Effector memory CD4-positive, alpha-beta T cell (primary cell): ENCODE results near the gene CBLC.

Experiments
- DNase-seq, 3 donors: peaks; one replicate each; pipeline ENCODE4 v3.0.0-alpha.2; 2020
- H3K27ac ChIP-seq: 2 replicates; pipeline ENCODE4 v1.7.0; 2013; ENCODE audit warnings: mild to moderate bottlenecking, low read length, moderate library complexity; ENCODE audit not compliant: insufficient read depth, poor library complexity, severe bottlenecking
- H3K27me3 ChIP-seq: replicated peaks from 2 replicates; pipeline ENCODE4 v1.7.0; 2013; ENCODE audit warnings: mild to moderate bottlenecking, low read length; ENCODE audit not compliant: insufficient read depth, control insufficient read depth, poor library complexity, severe bottlenecking
- H3K36me3 ChIP-seq: 2 replicates; pipeline ENCODE4 v1.7.0; 2013; ENCODE audit warnings: mild to moderate bottlenecking, low read length, moderate library complexity; ENCODE audit not compliant: control insufficient read depth, insufficient read depth
- H3K4me1 ChIP-seq: 2 replicates; pipeline ENCODE4 v1.7.0; 2013; ENCODE audit warnings: low read length, mild to moderate bottlenecking; ENCODE audit not compliant: control insufficient read depth, insufficient read depth, poor library complexity, severe bottlenecking
- H3K4me3 ChIP-seq: 2 replicates; pipeline ENCODE4 v1.7.0; 2013; ENCODE audit warnings: low read length, low read depth, mild to moderate bottlenecking; ENCODE audit not compliant: insufficient read depth, poor library complexity, severe bottlenecking
- H3K9me3 ChIP-seq: 2 replicates; pipeline ENCODE4 v1.7.0; 2013; ENCODE audit warnings: mild to moderate bottlenecking, low read length, moderate library complexity; ENCODE audit not compliant: control insufficient read depth

CBLC gene

DNA sequence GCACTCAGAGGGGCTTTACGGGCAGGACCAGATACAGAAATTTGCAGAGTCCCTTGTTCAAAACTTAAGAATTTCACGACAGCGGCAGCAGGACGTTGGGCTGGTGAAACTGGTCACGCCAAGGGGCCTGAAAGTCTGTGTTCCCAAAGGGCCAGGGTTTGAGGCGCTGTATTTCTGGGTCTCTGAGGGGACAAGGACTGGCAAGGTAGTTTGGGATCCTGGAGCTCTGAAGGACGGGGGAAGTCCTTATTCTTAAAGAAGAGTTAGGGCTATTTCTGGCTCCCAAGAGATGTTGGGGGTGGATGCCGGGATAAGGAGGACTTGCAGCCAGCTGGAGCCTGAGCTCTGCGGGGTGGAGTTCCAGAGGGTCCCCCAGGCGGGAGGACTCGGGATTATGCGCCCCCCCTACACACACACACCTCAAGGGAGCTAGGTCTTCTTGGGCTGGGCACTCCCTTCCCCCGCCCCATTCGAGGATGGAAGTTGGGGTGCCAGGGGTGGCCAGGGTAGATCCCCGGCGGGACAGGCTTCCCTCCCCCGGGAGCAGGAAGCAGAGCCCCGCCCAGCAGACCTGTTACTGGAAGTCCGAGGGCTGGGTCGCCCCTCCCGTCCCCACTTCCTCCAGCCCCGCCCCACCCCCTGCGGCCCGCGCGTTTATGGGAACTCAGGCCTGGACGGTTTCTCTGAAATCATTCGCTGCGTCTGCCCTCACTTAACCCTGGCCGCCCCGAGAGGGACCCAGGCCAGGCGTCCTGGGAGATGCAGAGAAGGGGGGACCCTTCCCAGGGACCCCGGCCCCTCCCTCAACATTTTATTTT, 23.5 kb upstream of the CBLC start:
- peak overlapping the region; percentile 76 for H3K4me3 ChIP-seq
- no peaks in the 10 kb centered on the region for H3K9me3 ChIP-seq
- peaks cover 60% of the 10 kb centered on the region for H3K4me1 ChIP-seq
- H3K36me3 ChIP-seq, result peaks cover 29% of the 10 kb centered on the region
- H3K27ac ChIP-seq, result peak overlapping the region; percentile 94
- peak; percentile 36 to 59 (median 38) for DNase-seq
- no peaks in the 10 kb centered on the region for H3K27me3 ChIP-seq

DNA sequence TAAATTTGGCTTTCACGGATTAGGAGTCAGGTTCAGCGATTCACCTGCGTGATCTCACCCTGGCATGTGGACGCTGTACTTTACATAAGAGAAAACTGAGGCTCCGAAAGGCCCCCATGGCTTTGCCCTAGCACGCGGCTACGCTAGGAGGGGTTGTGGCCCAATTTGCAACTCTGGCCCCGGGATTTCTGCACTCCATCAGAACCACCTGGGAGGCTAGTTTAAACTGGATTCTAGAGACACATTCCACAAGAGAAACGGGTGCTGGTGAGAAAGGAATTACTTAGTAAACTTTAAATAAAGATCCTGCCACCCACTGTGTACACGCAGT, 23.0 kb upstream of the CBLC start:
- Histone ChIP-seq H3K4me1 (peaks cover 56% of the 10 kb centered on the region), H3K36me3 (peaks cover 35% of the 10 kb centered on the region), H3K4me3 (peak overlapping the region; percentile 76), H3K9me3 (no peaks in the 10 kb centered on the region), H3K27me3 (no peaks in the 10 kb centered on the region), H3K27ac (peak overlapping the region; percentile 94)
- no peak for DNase-seq

DNA sequence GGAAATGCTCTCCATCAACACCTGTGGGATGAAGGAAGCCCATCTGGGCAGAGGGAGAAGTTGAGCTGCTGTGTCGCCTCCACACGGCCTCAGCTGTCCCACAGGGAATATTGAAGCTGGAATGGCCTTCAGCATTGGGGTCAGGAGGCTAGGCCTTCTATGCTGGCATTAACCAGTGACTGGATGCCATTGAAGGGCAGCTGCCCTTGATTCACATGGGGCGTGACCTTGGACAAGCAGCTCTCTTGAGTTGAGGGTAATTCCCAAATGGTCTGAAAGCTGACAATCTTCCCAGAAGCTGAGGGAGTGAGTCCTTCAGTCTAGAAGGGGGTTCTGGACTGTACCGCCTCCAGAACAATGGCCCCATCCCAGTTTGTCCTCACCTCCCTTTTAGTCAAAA, 22.5 kb upstream of the CBLC start:
- Histone ChIP-seq H3K9me3 (no peaks in the 10 kb centered on the region), H3K27me3 (no peaks in the 10 kb centered on the region), H3K4me3 (peak overlapping the region; percentile 5), H3K27ac (peak overlapping the region; percentile 94), H3K36me3 (peaks cover 37% of the 10 kb centered on the region), H3K4me1 (peaks cover 53% of the 10 kb centered on the region)
- no peak for DNase-seq

DNA sequence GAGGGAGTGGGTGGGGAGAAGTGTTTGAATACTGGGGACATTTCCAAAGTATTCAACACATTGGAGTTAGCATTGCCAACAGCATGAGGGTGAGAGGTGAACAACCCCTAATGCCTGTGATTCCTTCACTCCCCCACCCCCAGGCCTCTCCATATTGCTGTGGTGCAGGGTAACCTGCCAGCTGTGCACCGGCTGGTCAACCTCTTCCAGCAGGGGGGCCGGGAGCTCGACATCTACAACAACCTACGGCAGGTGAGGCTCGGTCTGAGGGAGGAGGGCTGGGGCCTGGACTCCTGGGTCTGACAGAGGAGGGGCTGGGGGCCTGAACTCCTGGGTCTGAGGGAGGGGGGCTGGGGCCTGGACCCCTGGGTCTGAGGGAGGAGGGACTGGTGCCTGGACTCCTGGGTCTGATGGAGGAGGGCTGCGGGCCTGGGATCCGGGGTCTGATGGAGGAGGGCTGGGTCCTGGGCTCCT, 21.6 kb upstream of the CBLC start:
- H3K4me1 ChIP-seq, result peaks cover 49% of the 10 kb centered on the region
- H3K36me3 ChIP-seq, result peaks cover 37% of the 10 kb centered on the region
- no peak for DNase-seq
- no peaks in the 10 kb centered on the region for H3K27me3 ChIP-seq
- no peak overlapping the region for H3K4me3 ChIP-seq
- H3K27ac ChIP-seq, result peak overlapping the region; percentile 94
- H3K9me3 ChIP-seq, result no peaks in the 10 kb centered on the region

DNA sequence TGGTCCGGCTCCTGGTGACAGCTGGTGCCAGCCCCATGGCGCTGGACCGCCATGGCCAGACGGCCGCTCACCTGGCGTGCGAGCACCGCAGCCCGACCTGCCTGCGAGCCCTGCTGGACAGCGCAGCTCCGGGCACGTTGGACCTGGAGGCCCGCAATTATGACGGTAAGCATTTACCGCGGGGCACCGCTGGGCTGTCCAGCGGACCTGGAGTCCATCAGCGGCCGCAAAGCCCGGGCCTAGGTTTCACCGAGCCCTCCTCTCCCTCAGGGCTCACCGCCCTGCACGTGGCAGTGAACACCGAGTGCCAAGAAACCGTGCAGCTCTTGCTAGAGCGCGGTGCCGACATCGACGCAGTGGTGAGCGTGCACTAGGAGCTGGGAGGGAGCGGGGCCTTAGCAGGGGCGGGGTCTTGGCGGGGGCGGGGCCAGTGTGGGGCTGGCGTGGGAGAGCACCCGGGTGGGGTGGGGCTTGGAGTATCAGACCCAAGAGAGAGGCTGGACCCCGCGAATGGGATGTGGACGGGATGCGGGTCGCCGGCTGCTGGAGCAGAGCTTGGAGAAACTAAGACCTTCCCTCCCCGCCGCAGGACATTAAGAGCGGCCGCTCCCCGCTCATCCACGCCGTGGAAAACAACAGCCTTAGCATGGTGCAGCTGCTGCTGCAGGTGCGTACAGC, 20.5 kb upstream of the CBLC start:
- H3K27ac ChIP-seq, result no peak overlapping the region
- H3K4me3 ChIP-seq, result no peak overlapping the region
- no peak for DNase-seq
- no peaks in the 10 kb centered on the region for H3K9me3 ChIP-seq
- H3K36me3 ChIP-seq, result peaks cover 37% of the 10 kb centered on the region
- H3K27me3 ChIP-seq, result no peaks in the 10 kb centered on the region
- H3K4me1 ChIP-seq, result peaks cover 40% of the 10 kb centered on the region

DNA sequence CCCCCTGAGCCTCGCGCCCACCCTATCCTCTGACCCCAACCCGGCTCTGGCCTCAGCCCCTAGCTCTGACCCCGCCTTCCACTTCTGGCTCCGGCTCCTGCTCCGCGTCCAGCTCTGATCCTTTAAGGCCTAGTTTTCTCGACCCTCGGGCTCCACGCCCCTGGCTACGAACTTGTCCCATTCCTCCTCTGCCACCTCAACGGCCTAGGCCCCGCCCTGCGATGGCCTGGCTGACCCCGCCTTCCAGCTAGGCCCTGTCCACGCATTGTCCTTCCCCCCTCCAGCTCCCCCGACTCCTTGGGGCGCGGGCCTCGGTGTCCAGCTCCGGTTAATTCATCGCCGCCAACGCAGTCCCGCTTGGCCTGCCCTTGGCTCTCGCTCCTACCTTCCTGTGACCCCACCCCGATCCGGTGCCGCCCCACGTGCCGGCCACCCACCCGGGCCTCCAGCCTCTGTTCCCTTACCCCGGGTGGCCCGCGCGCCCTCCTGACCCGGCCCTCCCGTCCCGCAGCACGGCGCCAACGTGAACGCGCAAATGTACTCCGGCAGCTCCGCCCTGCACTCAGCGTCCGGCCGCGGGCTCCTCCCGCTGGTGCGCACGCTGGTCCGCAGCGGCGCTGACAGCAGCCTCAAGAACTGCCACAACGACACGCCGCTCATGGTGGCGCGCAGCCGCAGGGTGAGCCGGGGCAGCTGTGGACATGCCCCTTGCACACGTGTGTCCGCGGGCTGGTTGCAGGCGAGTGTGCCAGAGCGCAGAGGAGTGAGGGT, 19.8 kb upstream of the CBLC start:
- Histone ChIP-seq H3K27ac (no peak overlapping the region), H3K9me3 (no peaks in the 10 kb centered on the region), H3K4me3 (no peak overlapping the region), H3K4me1 (peaks cover 33% of the 10 kb centered on the region), H3K27me3 (no peaks in the 10 kb centered on the region), H3K36me3 (peaks cover 32% of the 10 kb centered on the region)
- no peak for DNase-seq

DNA sequence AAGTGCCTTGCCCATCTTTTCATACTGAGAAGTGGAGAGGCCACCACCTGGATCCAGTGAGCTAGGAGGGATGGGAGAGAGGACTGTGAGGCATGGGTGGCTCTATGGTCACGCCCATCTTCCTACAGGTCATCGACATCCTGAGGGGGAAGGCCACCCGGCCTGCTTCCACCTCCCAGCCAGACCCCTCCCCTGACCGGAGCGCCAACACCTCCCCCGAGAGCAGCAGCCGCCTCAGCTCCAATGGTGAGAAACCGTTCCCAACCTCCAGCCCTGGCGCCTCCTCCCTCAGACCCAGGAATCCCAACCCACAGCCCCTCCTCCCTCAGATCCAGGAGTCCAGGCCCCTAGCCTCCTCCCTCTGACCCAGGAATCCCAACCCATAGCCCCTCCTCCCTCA, 19.1 kb upstream of the CBLC start:
- peaks cover 32% of the 10 kb centered on the region for H3K36me3 ChIP-seq
- H3K27ac ChIP-seq, result no peak overlapping the region
- H3K4me3 ChIP-seq, result no peak overlapping the region
- no peak for DNase-seq
- H3K4me1 ChIP-seq, result peaks cover 31% of the 10 kb centered on the region
- H3K9me3 ChIP-seq, result no peaks in the 10 kb centered on the region
- no peaks in the 10 kb centered on the region for H3K27me3 ChIP-seq

DNA sequence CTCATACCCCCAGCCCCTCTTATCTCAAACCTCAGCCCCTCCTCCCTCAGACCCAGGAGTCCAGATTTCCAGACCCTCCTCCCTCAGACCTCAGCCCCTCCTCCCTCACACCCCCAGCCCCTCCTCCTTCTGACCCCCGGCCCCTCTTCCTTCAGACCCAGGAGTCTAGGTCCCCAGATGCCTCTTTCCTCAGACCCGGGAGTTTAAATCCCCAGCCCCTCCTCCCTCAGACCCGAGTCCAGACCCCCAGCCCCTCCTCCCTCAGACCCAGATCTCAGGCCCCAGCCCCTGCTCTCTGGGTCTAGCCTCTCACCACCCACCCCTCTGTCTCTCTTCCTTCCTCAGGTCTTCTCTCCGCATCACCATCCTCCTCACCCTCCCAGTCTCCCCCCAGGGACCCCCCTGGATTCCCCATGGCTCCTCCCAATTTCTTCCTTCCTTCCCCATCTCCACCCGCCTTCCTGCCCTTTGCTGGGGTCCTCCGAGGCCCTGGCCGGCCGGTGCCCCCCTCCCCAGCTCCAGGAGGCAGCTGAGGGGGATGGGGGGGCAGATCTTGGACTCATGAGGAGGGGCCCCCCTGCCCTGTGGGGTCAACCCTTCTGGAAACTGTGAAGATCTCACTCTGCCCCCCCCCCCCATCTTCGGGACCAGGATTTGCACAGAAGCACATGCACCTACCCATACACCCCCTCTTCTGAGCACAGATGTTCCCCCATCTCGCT, 18.4 kb upstream of the CBLC start:
- no peaks in the 10 kb centered on the region for H3K27me3 ChIP-seq
- no peak for DNase-seq
- peaks cover 26% of the 10 kb centered on the region for H3K4me1 ChIP-seq
- no peak overlapping the region for H3K4me3 ChIP-seq
- no peak overlapping the region for H3K27ac ChIP-seq
- peaks cover 32% of the 10 kb centered on the region for H3K36me3 ChIP-seq
- no peaks in the 10 kb centered on the region for H3K9me3 ChIP-seq

DNA sequence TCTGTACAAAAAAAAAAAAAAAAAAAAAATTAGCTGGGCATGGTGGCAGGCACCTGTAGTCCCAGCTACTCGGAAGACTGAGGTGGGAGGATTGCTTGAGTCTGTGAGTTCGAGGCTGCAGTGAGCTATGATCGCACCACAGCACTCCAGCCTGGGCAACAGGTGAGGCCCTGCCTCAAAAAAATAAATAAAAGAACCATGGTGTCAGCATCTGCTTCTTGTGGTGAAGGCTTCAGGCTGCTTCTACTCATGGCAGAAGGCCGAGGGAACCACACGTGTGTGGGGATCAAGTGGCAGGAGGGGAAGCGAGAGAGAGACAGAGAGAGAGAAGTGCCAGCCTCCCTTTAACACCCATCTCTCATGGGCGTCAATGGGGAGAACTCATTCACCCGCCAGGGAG, 15.7 kb upstream of the CBLC start:
- no peak overlapping the region for H3K27ac ChIP-seq
- no peaks in the 10 kb centered on the region for H3K9me3 ChIP-seq
- no peaks in the 10 kb centered on the region for H3K27me3 ChIP-seq
- no peak for DNase-seq
- H3K4me1 ChIP-seq, result peaks cover 4% of the 10 kb centered on the region
- no peak overlapping the region for H3K4me3 ChIP-seq
- H3K36me3 ChIP-seq, result peaks cover 27% of the 10 kb centered on the region
